ENCODE results near the gene TRAPPC4.
"Not testable (repeated sequence)": the region's sequence is repeated elsewhere in the genome, so short reads cannot be mapped to it uniquely, and the experiment has no call there.

Gene TRAPPC4

DNA sequence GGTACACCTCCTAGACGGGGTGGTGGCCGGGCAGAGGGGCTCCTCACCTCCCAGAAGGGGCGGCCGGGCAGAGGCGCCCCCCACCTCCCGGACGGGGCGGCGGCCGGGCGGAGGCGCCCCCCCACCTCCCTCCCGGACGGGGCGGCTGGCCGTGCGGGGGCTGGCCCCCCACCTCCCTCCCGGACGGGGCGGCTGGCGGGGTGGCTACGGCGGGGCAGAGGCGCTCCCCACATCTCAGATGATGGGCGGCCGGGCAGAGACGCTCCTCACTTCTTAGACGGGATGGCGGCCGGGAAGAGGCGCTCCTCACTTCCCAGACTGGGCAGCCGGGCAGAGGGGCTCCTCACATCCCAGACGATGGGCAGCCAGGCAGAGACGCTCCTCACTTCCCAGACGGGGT, 40.6 kb downstream of the TRAPPC4 start:
- H3K4me1 Mint-ChIP-seq (ENCODE audit: low read depth) = peaks cover 31% of the 10 kb centered on the region
- not testable (repeated sequence) for H3K9me3 Mint-ChIP-seq, H3K27ac Mint-ChIP-seq, H3K4me3 Mint-ChIP-seq, H3K27me3 Mint-ChIP-seq
- peaks cover 28% of the 10 kb centered on the region for H3K36me3 Mint-ChIP-seq (ENCODE audit: low read depth)

DNA sequence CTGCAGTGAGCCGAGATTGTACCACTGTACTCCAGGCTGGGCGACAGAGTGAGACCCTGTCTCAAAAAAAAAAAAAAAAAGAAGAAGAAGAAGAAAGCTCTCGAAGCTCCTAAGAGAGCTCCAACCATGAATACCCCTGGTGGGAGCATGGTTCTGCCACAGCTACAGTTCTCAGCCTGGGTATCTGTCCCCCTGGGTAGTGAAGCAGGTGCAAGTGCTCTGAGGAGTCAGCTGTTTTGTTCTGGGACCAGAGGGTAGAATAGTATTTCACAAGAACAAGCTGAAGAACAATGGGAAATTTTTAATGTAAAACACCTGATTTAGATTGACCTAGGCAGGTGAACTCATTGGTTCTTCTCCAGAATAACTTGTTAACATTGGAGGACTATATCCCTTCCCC, 42.7 kb downstream of the TRAPPC4 start:
- Mint-ChIP-seq H3K27ac (no peak overlapping the region), H3K4me3 (no peak overlapping the region), H3K9me3 (no peaks in the 10 kb centered on the region), H3K36me3 (ENCODE audit: low read depth) (peaks cover 8% of the 10 kb centered on the region), H3K27me3 (no peaks in the 10 kb centered on the region), H3K4me1 (ENCODE audit: low read depth) (peaks cover 30% of the 10 kb centered on the region)

DNA sequence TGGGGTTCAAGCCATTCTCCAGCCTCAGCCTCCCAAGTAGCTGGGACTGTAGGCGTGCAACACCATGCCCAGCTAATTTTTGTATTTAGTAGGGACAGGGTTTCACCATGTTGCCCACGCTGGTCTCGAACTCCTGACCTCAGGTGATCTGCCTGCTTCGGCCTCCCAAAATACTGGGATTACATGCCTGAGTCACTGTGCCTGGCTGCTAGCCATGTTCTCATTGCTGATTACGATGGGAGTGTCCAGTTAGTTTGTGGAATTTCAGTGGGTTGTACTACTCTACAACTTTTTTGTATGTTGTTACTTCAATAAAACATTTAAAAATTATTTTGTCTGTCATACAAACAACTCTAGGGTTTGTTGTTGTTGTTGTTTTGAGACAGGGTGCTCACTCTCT, 44.2 kb downstream of the TRAPPC4 start:
- Mint-ChIP-seq H3K27me3 (no peaks in the 10 kb centered on the region), H3K36me3 (ENCODE audit: low read depth) (peaks cover 8% of the 10 kb centered on the region), H3K4me3 (no peak overlapping the region), H3K27ac (no peak overlapping the region), H3K9me3 (no peaks in the 10 kb centered on the region), H3K4me1 (ENCODE audit: low read depth) (peaks cover 37% of the 10 kb centered on the region)

DNA sequence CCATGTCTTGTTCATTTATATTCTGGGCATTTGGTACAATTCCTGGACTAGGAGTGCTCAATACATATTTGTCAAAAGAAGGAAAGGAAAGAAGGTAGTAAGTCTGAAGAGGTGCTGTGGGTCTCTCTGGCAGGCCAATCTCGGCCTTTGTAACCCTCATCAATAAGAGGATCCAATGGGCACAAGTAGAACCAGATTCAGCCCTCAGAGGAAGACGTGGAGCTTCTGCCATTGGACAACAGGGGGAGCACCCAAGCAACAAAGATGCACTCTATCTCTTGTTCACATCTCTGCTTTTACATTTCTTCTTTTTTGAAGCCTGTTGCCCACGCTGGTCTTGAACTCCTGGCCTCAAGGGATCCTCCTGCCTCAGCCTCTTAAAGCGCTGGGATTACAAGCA, 46.8 kb downstream of the TRAPPC4 start:
- Mint-ChIP-seq H3K36me3 (ENCODE audit: low read depth) (peaks cover 10% of the 10 kb centered on the region), H3K4me1 (ENCODE audit: low read depth) (peaks cover 48% of the 10 kb centered on the region), H3K9me3 (no peaks in the 10 kb centered on the region), H3K4me3 (peak overlapping the region; percentile 22), H3K27me3 (no peaks in the 10 kb centered on the region), H3K27ac (peak overlapping the region; percentile 57)

DNA sequence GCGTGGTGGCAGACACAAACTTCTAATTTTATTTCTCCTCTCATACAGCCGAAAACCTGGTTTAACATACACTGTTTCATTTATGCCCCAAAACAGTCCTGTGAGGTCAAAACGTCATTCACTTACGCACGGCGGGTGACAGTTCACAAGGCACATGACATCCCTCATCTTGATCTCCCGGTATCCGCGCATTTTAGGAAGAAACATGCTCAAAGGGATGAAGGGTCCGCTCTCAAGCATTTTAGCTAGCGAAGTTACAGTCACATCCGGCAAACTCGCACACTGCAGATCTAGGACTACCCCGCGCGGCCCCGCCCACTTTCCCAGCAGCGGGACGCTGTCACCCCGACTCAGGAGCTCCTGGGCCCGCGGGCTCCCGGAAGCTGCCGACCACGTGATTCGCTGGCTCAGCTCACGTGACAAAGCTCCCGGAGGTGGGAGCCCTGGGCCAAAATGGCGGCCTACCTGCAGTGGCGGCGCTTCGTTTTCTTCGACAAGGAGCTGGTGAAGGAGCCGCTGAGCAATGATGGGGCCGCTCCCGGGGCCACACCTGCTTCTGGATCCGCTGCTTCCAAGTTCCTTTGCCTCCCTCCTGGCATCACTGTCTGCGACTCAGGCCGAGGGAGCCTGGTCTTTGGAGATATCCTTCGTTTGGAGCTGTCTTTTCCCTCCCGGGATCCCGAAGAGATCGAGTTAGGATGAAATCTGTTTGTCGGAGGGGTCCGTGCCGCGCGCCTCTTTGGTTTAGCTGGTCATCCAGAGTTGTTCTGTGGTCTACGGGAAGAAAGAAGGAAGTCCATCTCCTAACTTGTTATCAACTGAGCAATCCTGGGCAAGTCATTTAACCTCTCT, 49.0 kb downstream of the TRAPPC4 start, which contains the start of gene VPS11:
TSS of gene VPS11 (plus strand) at position 448 of the 852 bp plus-strand sequence. CDS start at position 454, 6 bp downstream.
- Mint-ChIP-seq H3K27ac (peak within 1 kb of the TSS; percentile 96), H3K36me3 (ENCODE audit: low read depth) (peaks cover 25% of the 10 kb centered on the region), H3K27me3 (no peaks in the 10 kb centered on the region), H3K4me1 (ENCODE audit: low read depth) (peaks cover 48% of the 10 kb centered on the region), H3K9me3 (no peaks in the 10 kb centered on the region), H3K4me3 (peak within 1 kb of the TSS; percentile 100)
